ENCODE data around the gene NAA60.

NAA60 gene

GRCh38 chr16:3443108-3444031, at the start of gene NAA60, which contains the start of gene ZNF597:
Gene NAA60, plus strand, starts transcription at chr16:3443680. Its CDS starts 32,548 bp downstream, at chr16:3476228.
Gene ZNF597, minus strand, starts transcription at chr16:3443504. Its CDS starts 351 bp downstream, at chr16:3443153.
- DNase-seq (ENCODE audit: low read depth in 2 of 2): peak; percentile 83

- DNase-seq (ENCODE audit: low read depth in 2 of 2): no peak
Observed at GRCh38 chr16:3400446-3400778, 43.1 kb upstream of the NAA60 start.

- DNase-seq (ENCODE audit: low read depth in 2 of 2): peak; percentile 97 to 98
Observed at GRCh38 chr16:3400779-3401688, 42.4 kb upstream of the NAA60 start, which contains the start of the genes ZNF174 and ZSCAN32. Gene ZNF174, plus strand, starts transcription at chr16:3401215. Its CDS starts 790 bp downstream, at chr16:3402005. Gene ZSCAN32, minus strand, starts transcription at chr16:3401004. Its CDS starts 3,447 bp downstream, at chr16:3397557.

- DNase-seq (ENCODE audit: low read depth in 2 of 2): no peak
Observed at GRCh38 chr16:3401719-3402397, 41.6 kb upstream of the NAA60 start.

GRCh38 chr16:3408561-3409197, 34.8 kb upstream of the NAA60 start:
- no peak for DNase-seq (ENCODE audit: low read depth in 2 of 2)

- DNase-seq (ENCODE audit: low read depth in 2 of 2): no peak
Observed at GRCh38 chr16:3413730-3414379, 29.6 kb upstream of the NAA60 start.

GRCh38 chr16:3431779-3432219, 11.7 kb upstream of the NAA60 start:
- DNase-seq (ENCODE audit: low read depth in 2 of 2): no peak

- no peak for DNase-seq (ENCODE audit: low read depth in 2 of 2)
Observed at GRCh38 chr16:3434373-3434772, 9.1 kb upstream of the NAA60 start.

GRCh38 chr16:3439637-3440036, 3.8 kb upstream of the NAA60 start:
- DNase-seq (ENCODE audit: low read depth in 2 of 2): no peak

- DNase-seq (ENCODE audit: low read depth in 2 of 2): peak; percentile 27 to 28
Observed at GRCh38 chr16:3444032-3444388, 530 bp downstream of the NAA60 start.

- DNase-seq (ENCODE audit: low read depth in 2 of 2): no peak
Observed at GRCh38 chr16:3454093-3454492, 10.6 kb downstream of the NAA60 start.

- DNase-seq (ENCODE audit: low read depth in 2 of 2): no peak
Observed at GRCh38 chr16:3454631-3455147, 11.2 kb downstream of the NAA60 start.

GRCh38 chr16:3457434-3458252, 14.2 kb downstream of the NAA60 start:
- DNase-seq (ENCODE audit: low read depth in 2 of 2): peak; percentile 76 to 79

GRCh38 chr16:3458278-3458851, 14.9 kb downstream of the NAA60 start:
- peak; percentile 12 to 22 for DNase-seq (ENCODE audit: low read depth in 2 of 2)

GRCh38 chr16:3458852-3459361, 15.4 kb downstream of the NAA60 start:
- no peak for DNase-seq (ENCODE audit: low read depth in 2 of 2)

- no peak for DNase-seq (ENCODE audit: low read depth in 2 of 2)
Observed at GRCh38 chr16:3459401-3460090, 16.1 kb downstream of the NAA60 start.

GRCh38 chr16:3460121-3460520, 16.6 kb downstream of the NAA60 start:
- DNase-seq (ENCODE audit: low read depth in 2 of 2): no peak

GRCh38 chr16:3460585-3460984, 17.1 kb downstream of the NAA60 start:
- no peak for DNase-seq (ENCODE audit: low read depth in 2 of 2)
